ENCODE measurements around the gene LGMN. TPM values are rescaled to one million over a fixed set of nuclear protein-coding genes. Genes with fewer than 3 reads are reported as not detected.

The LGMN gene
- total and polyA plus RNA-seq, 2 experiments from 2014 or later: 98.8 to 129 TPM

GRCh38 chr14:92747701-92748258 lies 647 bp downstream of the LGMN start:
- 4 to 6% methylated on average over 15 to 16 of the region's 16 CpGs for WGBS, 2 experiments (ENCODE audit: low coverage in 1 of 2, low lambda C conversion rate in 2 of 2, missing lambda C conversion rate in 2 of 2)
- Histone ChIP-seq H3K79me2 (ENCODE audit: insufficient read depth) (peaks cover 34% of the 10 kb centered on the region), H3K9me2 (ENCODE audit: insufficient read depth) (no peaks in the 10 kb centered on the region), H3K27ac (peak overlapping the region; percentile 83), H3K9me3 (ENCODE audit: low read depth) (no peaks in the 10 kb centered on the region), H3K36me3 (ENCODE audit: low read depth) (no peaks in the 10 kb centered on the region), H3K27me3 (replicated peaks; ENCODE audit: insufficient read depth) (no peaks in the 10 kb centered on the region), H3K4me1 (ENCODE audit: insufficient read depth) (peaks cover 4% of the 10 kb centered on the region; the same call in 1 of the 2 replicates), H4K20me1 (ENCODE audit: insufficient read depth) (no peaks in the 10 kb centered on the region), H2AFZ (peak overlapping the region; percentile 86), H3K4me2 (ENCODE audit: unreplicated experiment) (peak overlapping the region; percentile 92), H3K9ac (peak overlapping the region; percentile 94), H3K4me3 (peak overlapping the region; percentile 81), H3F3A (ENCODE audit: insufficient read depth) (no peaks in the 10 kb centered on the region)
- in situ Hi-C loops (cut with MboI): no loop called here
- DNase-seq: peak; percentile 65
- TF ChIP-seq EZH2 (IDR thresholded peaks at IDR 0.05; ENCODE audit: insufficient read depth, poor library complexity, severe bottlenecking): no peak
- no peak for TF ChIP-seq EZH2phosphoT487 (IDR thresholded peaks at IDR 0.05; ENCODE audit: insufficient read depth, low read depth)

GRCh38 chr14:92744198-92744597 lies 4.2 kb downstream of the LGMN start:
- H3K9me2 ChIP-seq (ENCODE audit: insufficient read depth): no peaks in the 10 kb centered on the region
- no peaks in the 10 kb centered on the region for H3F3A ChIP-seq (ENCODE audit: insufficient read depth)
- H3K4me1 ChIP-seq (ENCODE audit: insufficient read depth): peaks cover 4% of the 10 kb centered on the region; the same call in 1 of the 2 replicates
- no peak overlapping the region for H2AFZ ChIP-seq
- H3K9me3 ChIP-seq (ENCODE audit: low read depth): no peaks in the 10 kb centered on the region
- H3K4me2 ChIP-seq (ENCODE audit: unreplicated experiment): no peak overlapping the region
- H3K4me3 ChIP-seq: no peak overlapping the region
- TF ChIP-seq EZH2phosphoT487 (IDR thresholded peaks at IDR 0.05; ENCODE audit: insufficient read depth, low read depth): no peak
- no peak for TF ChIP-seq EZH2 (IDR thresholded peaks at IDR 0.05; ENCODE audit: insufficient read depth, poor library complexity, severe bottlenecking)
- no peak for DNase-seq
- H3K79me2 ChIP-seq (ENCODE audit: insufficient read depth): peaks cover 39% of the 10 kb centered on the region
- H3K27ac ChIP-seq: no peak overlapping the region
- in situ Hi-C loops (cut with MboI): no loop called here
- no peak overlapping the region for H3K9ac ChIP-seq
- 62 to 80% methylated on average over 2 of the region's 2 CpGs for WGBS, 2 experiments (ENCODE audit: low coverage in 1 of 2, low lambda C conversion rate in 2 of 2, missing lambda C conversion rate in 2 of 2)
- no peaks in the 10 kb centered on the region for H3K27me3 ChIP-seq (replicated peaks; ENCODE audit: insufficient read depth)
- no peaks in the 10 kb centered on the region for H3K36me3 ChIP-seq (ENCODE audit: low read depth)
- no peaks in the 10 kb centered on the region for H4K20me1 ChIP-seq (ENCODE audit: insufficient read depth)

GRCh38 chr14:92740440-92740839 lies 8.0 kb downstream of the LGMN start:
- no peak overlapping the region for H3K27ac ChIP-seq
- in situ Hi-C loops (cut with MboI): no loop called here
- DNase-seq: no peak
- H3K9me2 ChIP-seq (ENCODE audit: insufficient read depth): no peaks in the 10 kb centered on the region
- no peak overlapping the region for H3K4me2 ChIP-seq (ENCODE audit: unreplicated experiment)
- TF ChIP-seq EZH2phosphoT487 (IDR thresholded peaks at IDR 0.05; ENCODE audit: insufficient read depth, low read depth) (no peak), EZH2 (IDR thresholded peaks at IDR 0.05; ENCODE audit: insufficient read depth, poor library complexity, severe bottlenecking) (no peak)
- H3K79me2 ChIP-seq (ENCODE audit: insufficient read depth): peaks cover 26% of the 10 kb centered on the region
- H3K36me3 ChIP-seq (ENCODE audit: low read depth): no peaks in the 10 kb centered on the region
- no peaks in the 10 kb centered on the region for H3K27me3 ChIP-seq (replicated peaks; ENCODE audit: insufficient read depth)
- no peaks in the 10 kb centered on the region for H3K4me1 ChIP-seq (ENCODE audit: insufficient read depth)
- H3K9ac ChIP-seq: no peak overlapping the region
- WGBS, 2 experiments (ENCODE audit: low coverage in 1 of 2, low lambda C conversion rate in 2 of 2, missing lambda C conversion rate in 2 of 2): 96 to 97% methylated on average over 8 of the region's 8 CpGs
- no peaks in the 10 kb centered on the region for H4K20me1 ChIP-seq (ENCODE audit: insufficient read depth)
- no peak overlapping the region for H3K4me3 ChIP-seq
- no peak overlapping the region for H2AFZ ChIP-seq
- no peaks in the 10 kb centered on the region for H3K9me3 ChIP-seq (ENCODE audit: low read depth)
- no peaks in the 10 kb centered on the region for H3F3A ChIP-seq (ENCODE audit: insufficient read depth)

GRCh38 chr14:92737619-92738188 lies 10.7 kb downstream of the LGMN start:
- no peaks in the 10 kb centered on the region for H3F3A ChIP-seq (ENCODE audit: insufficient read depth)
- H3K9me2 ChIP-seq (ENCODE audit: insufficient read depth): no peaks in the 10 kb centered on the region
- in situ Hi-C loops (cut with MboI): no loop called here
- H3K4me2 ChIP-seq (ENCODE audit: unreplicated experiment): no peak overlapping the region
- H3K4me1 ChIP-seq (ENCODE audit: insufficient read depth): no peaks in the 10 kb centered on the region
- DNase-seq: no peak
- 94 to 96% methylated on average over 4 of the region's 4 CpGs for WGBS, 2 experiments (ENCODE audit: low coverage in 1 of 2, low lambda C conversion rate in 2 of 2, missing lambda C conversion rate in 2 of 2)
- no peaks in the 10 kb centered on the region for H4K20me1 ChIP-seq (ENCODE audit: insufficient read depth)
- no peak overlapping the region for H2AFZ ChIP-seq
- H3K27me3 ChIP-seq (replicated peaks; ENCODE audit: insufficient read depth): no peaks in the 10 kb centered on the region
- H3K36me3 ChIP-seq (ENCODE audit: low read depth): no peaks in the 10 kb centered on the region
- H3K27ac ChIP-seq: no peak overlapping the region
- TF ChIP-seq EZH2 (IDR thresholded peaks at IDR 0.05; ENCODE audit: insufficient read depth, poor library complexity, severe bottlenecking) (no peak), EZH2phosphoT487 (IDR thresholded peaks at IDR 0.05; ENCODE audit: insufficient read depth, low read depth) (no peak)
- no peak overlapping the region for H3K9ac ChIP-seq
- peaks cover 15% of the 10 kb centered on the region; the same call in 1 of the 2 replicates for H3K79me2 ChIP-seq (ENCODE audit: insufficient read depth)
- no peak overlapping the region for H3K4me3 ChIP-seq
- H3K9me3 ChIP-seq (ENCODE audit: low read depth): no peaks in the 10 kb centered on the region

Measured in GM23248 (cell line).